Measurements from ENCODE around the gene FLG. TPM values are rescaled to one million over a fixed set of nuclear protein-coding genes. Genes with fewer than 3 reads are reported as not detected.
"Not testable (repeated sequence)": the region's sequence is repeated elsewhere in the genome, so short reads cannot be mapped to it uniquely, and the experiment has no call there.

FLG gene
- total RNA-seq, 1 experiment from 2014 or later, result not detected

GRCh38 chr1:152309955-152310354 lies 15.1 kb downstream of the FLG start:
- BruUV-seq (replicated peaks), result no TSS peak
- Histone ChIP-seq H3K4me1 (replicated peaks; ENCODE audit: insufficient read depth) (no peaks in the 10 kb centered on the region), H3K4me2 (no peak overlapping the region), H3K9me2 (ENCODE audit: insufficient read depth) (no peaks in the 10 kb centered on the region), H3F3A (ENCODE audit: insufficient read depth, low read depth) (no peaks in the 10 kb centered on the region), H3K27me3 (ENCODE audit: insufficient read depth, low read depth) (peaks cover 65% of the 10 kb centered on the region), H3K27ac (no peak overlapping the region), H4K20me1 (ENCODE audit: insufficient read depth) (no peaks in the 10 kb centered on the region), H3K4me3 (no peak overlapping the region), H3K36me3 (ENCODE audit: low read depth) (no peaks in the 10 kb centered on the region), H3K79me2 (ENCODE audit: low read depth) (no peaks in the 10 kb centered on the region), H2AFZ (no peak overlapping the region), H3K9me3 (ENCODE audit: insufficient read depth, low read depth) (no peaks in the 10 kb centered on the region)
- POLR2A ChIA-PET (ENCODE audit: unreplicated experiment), result no interaction called here
- no peak for DNase-seq
- TF ChIP-seq CTCF (conservative IDR thresholded peaks at IDR 0.05) (no peak), EZH2 (IDR thresholded peaks at IDR 0.05; ENCODE audit: low read depth) (no peak)
- CTCF ChIA-PET, result no interaction called here
- intact Hi-C loops (cut with micrococcal nuclease; ENCODE audit: unreplicated experiment), result no loop called here

- H3K36me3 ChIP-seq (ENCODE audit: low read depth); H3K4me3 ChIP-seq; H3K4me2 ChIP-seq; H3K79me2 ChIP-seq (ENCODE audit: low read depth); H3K9me3 ChIP-seq (ENCODE audit: insufficient read depth, low read depth); H2AFZ ChIP-seq; BruUV-seq (replicated peaks); H3K9me2 ChIP-seq (ENCODE audit: insufficient read depth); H3K27ac ChIP-seq; H3F3A ChIP-seq (ENCODE audit: insufficient read depth, low read depth); POLR2A ChIA-PET (ENCODE audit: unreplicated experiment); CTCF ChIA-PET; H3K4me1 ChIP-seq (replicated peaks; ENCODE audit: insufficient read depth); DNase-seq; H4K20me1 ChIP-seq (ENCODE audit: insufficient read depth); intact Hi-C loops (cut with micrococcal nuclease; ENCODE audit: unreplicated experiment): not testable (repeated sequence)
- peaks cover 68% of the 10 kb centered on the region for H3K27me3 ChIP-seq (ENCODE audit: insufficient read depth, low read depth)
Measured at GRCh38 chr1:152309320-152309901, 15.6 kb downstream of the FLG start.

- CTCF ChIA-PET; H3K4me3 ChIP-seq; H3K4me2 ChIP-seq; DNase-seq; POLR2A ChIA-PET (ENCODE audit: unreplicated experiment); H3K9me2 ChIP-seq (ENCODE audit: insufficient read depth); intact Hi-C loops (cut with micrococcal nuclease; ENCODE audit: unreplicated experiment); H3K79me2 ChIP-seq (ENCODE audit: low read depth); BruUV-seq (replicated peaks); H4K20me1 ChIP-seq (ENCODE audit: insufficient read depth); H3K4me1 ChIP-seq (replicated peaks; ENCODE audit: insufficient read depth); H3K36me3 ChIP-seq (ENCODE audit: low read depth); H2AFZ ChIP-seq; H3F3A ChIP-seq (ENCODE audit: insufficient read depth, low read depth); H3K27ac ChIP-seq; H3K9me3 ChIP-seq (ENCODE audit: insufficient read depth, low read depth): not testable (repeated sequence)
- peaks cover 66% of the 10 kb centered on the region for H3K27me3 ChIP-seq (ENCODE audit: insufficient read depth, low read depth)
Measured at GRCh38 chr1:152308758-152309157, 16.3 kb downstream of the FLG start.

- H3K4me1 ChIP-seq (replicated peaks; ENCODE audit: insufficient read depth); H3K79me2 ChIP-seq (ENCODE audit: low read depth); H3K4me3 ChIP-seq; BruUV-seq (replicated peaks); DNase-seq; H3K4me2 ChIP-seq; POLR2A ChIA-PET (ENCODE audit: unreplicated experiment); H3K9me3 ChIP-seq (ENCODE audit: insufficient read depth, low read depth); H3K9me2 ChIP-seq (ENCODE audit: insufficient read depth); H2AFZ ChIP-seq; intact Hi-C loops (cut with micrococcal nuclease; ENCODE audit: unreplicated experiment); H4K20me1 ChIP-seq (ENCODE audit: insufficient read depth); H3K36me3 ChIP-seq (ENCODE audit: low read depth); H3F3A ChIP-seq (ENCODE audit: insufficient read depth, low read depth); H3K27ac ChIP-seq; CTCF ChIA-PET: not testable (repeated sequence)
- H3K27me3 ChIP-seq (ENCODE audit: insufficient read depth, low read depth), result peaks cover 70% of the 10 kb centered on the region
Measured at GRCh38 chr1:152307970-152308369, 17.1 kb downstream of the FLG start.

- H2AFZ ChIP-seq; POLR2A ChIA-PET (ENCODE audit: unreplicated experiment); H3K4me1 ChIP-seq (replicated peaks; ENCODE audit: insufficient read depth); BruUV-seq (replicated peaks); H3K27ac ChIP-seq; H4K20me1 ChIP-seq (ENCODE audit: insufficient read depth); H3K4me3 ChIP-seq; H3K9me3 ChIP-seq (ENCODE audit: insufficient read depth, low read depth); H3K4me2 ChIP-seq; H3K36me3 ChIP-seq (ENCODE audit: low read depth); H3F3A ChIP-seq (ENCODE audit: insufficient read depth, low read depth); DNase-seq; H3K9me2 ChIP-seq (ENCODE audit: insufficient read depth); intact Hi-C loops (cut with micrococcal nuclease; ENCODE audit: unreplicated experiment); H3K79me2 ChIP-seq (ENCODE audit: low read depth); CTCF ChIA-PET: not testable (repeated sequence)
- peaks cover 66% of the 10 kb centered on the region for H3K27me3 ChIP-seq (ENCODE audit: insufficient read depth, low read depth)
Measured at GRCh38 chr1:152306123-152306522, 18.9 kb downstream of the FLG start.

- BruUV-seq (replicated peaks); CTCF ChIA-PET; H3K9me3 ChIP-seq (ENCODE audit: insufficient read depth, low read depth); H3K9me2 ChIP-seq (ENCODE audit: insufficient read depth); H4K20me1 ChIP-seq (ENCODE audit: insufficient read depth); H3K4me2 ChIP-seq; intact Hi-C loops (cut with micrococcal nuclease; ENCODE audit: unreplicated experiment); H3F3A ChIP-seq (ENCODE audit: insufficient read depth, low read depth); H3K79me2 ChIP-seq (ENCODE audit: low read depth); H3K36me3 ChIP-seq (ENCODE audit: low read depth); DNase-seq; H3K4me1 ChIP-seq (replicated peaks; ENCODE audit: insufficient read depth); H2AFZ ChIP-seq; H3K27ac ChIP-seq; H3K4me3 ChIP-seq; POLR2A ChIA-PET (ENCODE audit: unreplicated experiment): not testable (repeated sequence)
- H3K27me3 ChIP-seq (ENCODE audit: insufficient read depth, low read depth), result peaks cover 53% of the 10 kb centered on the region
Measured at GRCh38 chr1:152304773-152305172, 20.3 kb downstream of the FLG start.

Data from PC-9 (cell line).